ENCODE data around the gene SUSD3. TPM values are rescaled to one million over a fixed set of nuclear protein-coding genes. Genes with fewer than 3 reads are reported as not detected.

SUSD3 gene
- total and polyA plus RNA-seq, 2 of the 8 experiments (the other 6 are each of a cell fraction or from before 2014, with no cell fraction given) = 5.5 to 35.4 TPM

GRCh38 chr9:93032545-93032944 lies 26.0 kb upstream of the SUSD3 start:
- peaks cover 5% of the 10 kb centered on the region; the same call in 1 of the 2 replicates for H3K23me2 ChIP-seq (ENCODE audit: low read depth, low read length)
- H4K91ac ChIP-seq (replicated peaks; ENCODE audit: insufficient read length, low read length) = no peak overlapping the region
- no peaks in the 10 kb centered on the region for H3K36me3 ChIP-seq (ENCODE audit: control insufficient read depth in 2 of 4, insufficient read depth in 4 of 4, low read length in 3 of 4)
- H3K56ac ChIP-seq (replicated peaks; ENCODE audit: insufficient read length, low read depth, low read length) = no peak overlapping the region
- no peak overlapping the region for H2AFZ ChIP-seq (ENCODE audit: low read length)
- H3K27ac ChIP-seq (ENCODE audit: low read depth, low read length) = no peak overlapping the region
- no peak overlapping the region for H4K5ac ChIP-seq (ENCODE audit: insufficient read length, low read depth, low read length)
- peaks cover 0 to 3% of the 10 kb centered on the region in 2 experiments for H4K20me1 ChIP-seq (replicated peaks in 1 of 2; ENCODE audit: control insufficient read depth in 1 of 2, insufficient read depth in 2 of 2, low read length in 2 of 2)
- FAIRE-seq (no peak), DNase-seq (ENCODE audit: low read depth in 1 of 2, low spot score in 2 of 2) (no peak)
- H2AK5ac ChIP-seq (ENCODE audit: low read depth, low read length) = no peak overlapping the region
- ChIA-PET CTCF (ENCODE audit: partially characterized antibody) (interaction anchor here (1.1 to 1.5 kb wide), 2 partner anchors 14 to 29 kb away, joined by 3 read pairs; no protein-coding TSS in a partner anchor), POLR2A (ENCODE audit: partially characterized antibody) (no interaction called here)
- no peak overlapping the region for H3K23ac ChIP-seq (ENCODE audit: insufficient read length)
- no peak overlapping the region for H2BK15ac ChIP-seq (ENCODE audit: low read length)
- H3K18ac ChIP-seq (ENCODE audit: extremely low read depth, low read length) = no peak overlapping the region
- no peak overlapping the region for H2BK5ac ChIP-seq (ENCODE audit: low read depth, low read length)
- no peak overlapping the region for H4K8ac ChIP-seq (ENCODE audit: extremely low read depth, insufficient read depth, low read length)
- H3K9me3 ChIP-seq (ENCODE audit: insufficient read depth in 2 of 2, low read depth in 1 of 2, low read length in 1 of 2) = no peaks in the 10 kb centered on the region
- no peak overlapping the region for H2BK20ac ChIP-seq (ENCODE audit: low read length)
- H3K9ac ChIP-seq (replicated peaks in 1 of 4; ENCODE audit: extremely low read depth in 1 of 4, low read depth in 3 of 4, low read length in 3 of 4) = no peak overlapping the region
- H3K27me3 ChIP-seq (replicated peaks in 1 of 4; ENCODE audit: control insufficient read depth in 3 of 4, extremely low read depth in 1 of 4, insufficient read depth in 3 of 4, low read length in 3 of 4) = no peaks in the 10 kb centered on the region
- H2BK120ac ChIP-seq (replicated peaks; ENCODE audit: low read depth, low read length) = no peak overlapping the region
- no peak overlapping the region for H3K4me2 ChIP-seq (ENCODE audit: insufficient read depth in 1 of 2, low read depth in 2 of 2, low read length in 2 of 2)
- no peak overlapping the region for H3K4ac ChIP-seq (replicated peaks; ENCODE audit: insufficient read length, low read depth, low read length)
- H3K4me1 ChIP-seq (replicated peaks in 1 of 4; ENCODE audit: control insufficient read depth in 3 of 4, insufficient read depth in 4 of 4, low read length in 3 of 4) = peaks cover 0 to 3% (median under 1%) of the 10 kb centered on the region in 4 experiments; a peak in 2 of 7 replicates
- no peak overlapping the region for H3K4me3 ChIP-seq (ENCODE audit: extremely low read depth in 1 of 4, insufficient read depth in 2 of 4, low read depth in 3 of 4, low read length in 4 of 4)
- H3K79me2 ChIP-seq (ENCODE audit: control insufficient read depth in 1 of 2, insufficient read depth in 2 of 2, low read length in 2 of 2) = no peaks in the 10 kb centered on the region
- WGBS, 2 experiments (ENCODE audit: extremely low coverage in 1 of 2, insufficient coverage in 1 of 2, insufficient read length in 1 of 2, insufficient replicate concordance in 2 of 2, low coverage in 1 of 2, low lambda C conversion rate in 2 of 2, missing lambda C conversion rate in 1 of 2) = 94% methylated on average over 12 of the region's 12 CpGs; no CpG with 5 or more reads in 1 of the 2 experiments
- H3K79me1 ChIP-seq (ENCODE audit: low read depth, low read length) = no peaks in the 10 kb centered on the region
- no peak overlapping the region for H3K14ac ChIP-seq (ENCODE audit: insufficient read length)
- H2BK12ac ChIP-seq (ENCODE audit: low read depth, low read length) = no peak overlapping the region
- TF ChIP-seq, protein P1, sequence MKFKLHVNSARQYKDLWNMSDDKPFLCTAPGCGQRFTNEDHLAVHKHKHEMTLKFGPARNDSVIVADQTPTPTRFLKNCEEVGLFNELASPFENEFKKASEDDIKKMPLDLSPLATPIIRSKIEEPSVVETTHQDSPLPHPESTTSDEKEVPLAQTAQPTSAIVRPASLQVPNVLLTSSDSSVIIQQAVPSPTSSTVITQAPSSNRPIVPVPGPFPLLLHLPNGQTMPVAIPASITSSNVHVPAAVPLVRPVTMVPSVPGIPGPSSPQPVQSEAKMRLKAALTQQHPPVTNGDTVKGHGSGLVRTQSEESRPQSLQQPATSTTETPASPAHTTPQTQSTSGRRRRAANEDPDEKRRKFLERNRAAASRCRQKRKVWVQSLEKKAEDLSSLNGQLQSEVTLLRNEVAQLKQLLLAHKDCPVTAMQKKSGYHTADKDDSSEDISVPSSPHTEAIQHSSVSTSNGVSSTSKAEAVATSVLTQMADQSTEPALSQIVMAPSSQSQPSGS (IDR thresholded peaks at IDR 0.05; ENCODE audit: low read length) = no peak
- TF ChIP-seq EZH2 (IDR thresholded peaks at IDR 0.05; ENCODE audit: low read depth, low read length, severe bottlenecking) (no peak), SIN3A (conservative IDR thresholded peaks at IDR 0.05 in 1 of 2, IDR thresholded peaks at IDR 0.05 in 1 of 2; ENCODE audit: low read depth in 1 of 2, low read length in 2 of 2) (no peak), SIRT6 (IDR thresholded peaks at IDR 0.05; ENCODE audit: low read length) (no peak), POLR2AphosphoS5 (IDR thresholded peaks at IDR 0.05; ENCODE audit: low read depth, low read length) (no peak), GABPA (IDR thresholded peaks at IDR 0.05; ENCODE audit: borderline replicate concordance, insufficient read depth, low read length) (no peak), ZNF274 (IDR thresholded peaks at IDR 0.05; ENCODE audit: borderline replicate concordance, extremely low read depth, low read length) (no peak), SAP30 (IDR thresholded peaks at IDR 0.05; ENCODE audit: insufficient read depth, insufficient replicate concordance, low read length) (no peak)

Data from H1 (cell line).